HepG2 (cell line): ENCODE data around the gene ZGRF1.

Experiments
- FOSL1 ChIP-seq: sonication (generic); formaldehyde crosslinking; IDR thresholded peaks from 2 replicates; pipeline ENCODE4 v1.9.0; 2021; ENCODE audit warnings: missing genetic modification reagents, borderline replicate concordance
- MAFF ChIP-seq: IDR thresholded peaks from 2 replicates; pipeline ENCODE4 v1.6.1; 2011; ENCODE audit warnings: low read depth, low read length, improper control_type of control experiment
- POLR2A ChIP-seq, 2 experiments: IDR thresholded peaks; 2 replicates each; pipeline ENCODE4 v1.6.1; 2011; ENCODE audit warnings: low read depth in 2 of 2, low read length in 2 of 2, mild to moderate bottlenecking in 1 of 2, moderate library complexity in 1 of 2; ENCODE audit not compliant: insufficient read depth in 1 of 2
- SALL1 ChIP-seq: sonication (generic); formaldehyde crosslinking; IDR thresholded peaks from 2 replicates; pipeline ENCODE4 v1.8.0; 2022; ENCODE audit warnings: mild to moderate bottlenecking, missing genetic modification reagents
- SETDB1 ChIP-seq: sonication (generic); formaldehyde crosslinking; IDR thresholded peaks from 2 replicates; pipeline ENCODE4 v1.5.1; 2020; ENCODE audit warnings: missing genetic modification reagents, mild to moderate bottlenecking, borderline replicate concordance
- TAF1 ChIP-seq: sonication (generic); formaldehyde crosslinking; IDR thresholded peaks from 2 replicates; pipeline ENCODE4 v1.4.0; 2020; ENCODE audit warnings: missing genetic modification reagents
- YY1 ChIP-seq: IDR thresholded peaks from 2 replicates; pipeline ENCODE4 v1.6.1; 2011; ENCODE audit warnings: low read length, low read depth, moderate library complexity, mild to moderate bottlenecking; ENCODE audit not compliant: insufficient read depth, insufficient replicate concordance
- ZNF12 ChIP-seq: sonication (generic); formaldehyde crosslinking; IDR thresholded peaks from 2 replicates; pipeline ENCODE4 v1.5.0; 2020; ENCODE audit warnings: missing genetic modification reagents
- TF ChIP-seq, protein P1 (sequence below): sonication (generic); formaldehyde crosslinking; IDR thresholded peaks from 2 replicates; pipeline ENCODE4 v1.4.0; 2020; ENCODE audit warnings: mild to moderate bottlenecking, missing genetic modification reagents, borderline replicate concordance
- TF ChIP-seq, protein P2 (sequence below): IDR thresholded peaks from 2 replicates; pipeline ENCODE4 v1.6.1; 2012; ENCODE audit warnings: inconsistent platforms
- TF ChIP-seq, protein P3 (sequence below): sonication (generic); formaldehyde crosslinking; IDR thresholded peaks from 2 replicates; pipeline ENCODE4 v1.5.0; 2020; ENCODE audit warnings: mild to moderate bottlenecking, missing genetic modification reagents, moderate library complexity
- TF ChIP-seq, protein P4 (sequence below): sonication (generic); formaldehyde crosslinking; conservative IDR thresholded peaks from 2 replicates; pipeline ENCODE4 v1.8.0; 2022; ENCODE audit warnings: low read depth, missing genetic modification reagents
- TF ChIP-seq, protein P5 (sequence below): fragments of 450-650 bp; IDR thresholded peaks from 2 replicates; pipeline ENCODE4 v1.6.1; 2017; ENCODE audit warnings: mild to moderate bottlenecking
- TF ChIP-seq, protein P6 (sequence below): sonication (generic); formaldehyde crosslinking; IDR thresholded peaks from 2 replicates; pipeline ENCODE4 v1.4.0; 2020; ENCODE audit warnings: mild to moderate bottlenecking, missing genetic modification reagents

DNA sequence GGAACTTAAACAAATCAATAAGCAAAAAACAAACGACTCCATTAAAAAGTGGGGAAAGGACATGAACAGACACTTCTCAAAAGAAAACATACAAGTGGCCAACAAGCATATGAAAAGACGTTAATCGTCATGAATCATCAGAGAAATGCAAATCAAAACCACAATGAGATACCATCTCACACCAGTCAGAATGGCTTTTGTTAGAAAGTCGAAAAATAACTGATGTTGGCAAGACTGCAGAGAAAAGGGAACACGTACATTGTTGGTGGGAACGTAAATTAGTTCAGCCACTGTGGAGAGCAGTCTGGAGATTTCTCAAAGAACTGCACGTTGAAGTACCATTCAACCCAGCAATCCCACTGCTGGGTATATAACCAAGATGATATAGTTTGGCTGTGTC is 144.4 kb downstream of the ZGRF1 start:
- TF ChIP-seq SETDB1 (CRISPR knock-in tag) (no peak), POLR2A (IDR thresholded peaks at IDR 0.05; ENCODE audit: insufficient read depth in 1 of 2, low read depth in 2 of 2, low read length in 2 of 2) (no peak), TAF1 (CRISPR knock-in tag) (no peak), ZNF12 (CRISPR knock-in tag) (no peak), YY1 (no peak), SALL1 (CRISPR knock-in tag) (no peak), MAFF (no peak), FOSL1 (CRISPR knock-in tag) (no peak)
- TF ChIP-seq, protein P1, sequence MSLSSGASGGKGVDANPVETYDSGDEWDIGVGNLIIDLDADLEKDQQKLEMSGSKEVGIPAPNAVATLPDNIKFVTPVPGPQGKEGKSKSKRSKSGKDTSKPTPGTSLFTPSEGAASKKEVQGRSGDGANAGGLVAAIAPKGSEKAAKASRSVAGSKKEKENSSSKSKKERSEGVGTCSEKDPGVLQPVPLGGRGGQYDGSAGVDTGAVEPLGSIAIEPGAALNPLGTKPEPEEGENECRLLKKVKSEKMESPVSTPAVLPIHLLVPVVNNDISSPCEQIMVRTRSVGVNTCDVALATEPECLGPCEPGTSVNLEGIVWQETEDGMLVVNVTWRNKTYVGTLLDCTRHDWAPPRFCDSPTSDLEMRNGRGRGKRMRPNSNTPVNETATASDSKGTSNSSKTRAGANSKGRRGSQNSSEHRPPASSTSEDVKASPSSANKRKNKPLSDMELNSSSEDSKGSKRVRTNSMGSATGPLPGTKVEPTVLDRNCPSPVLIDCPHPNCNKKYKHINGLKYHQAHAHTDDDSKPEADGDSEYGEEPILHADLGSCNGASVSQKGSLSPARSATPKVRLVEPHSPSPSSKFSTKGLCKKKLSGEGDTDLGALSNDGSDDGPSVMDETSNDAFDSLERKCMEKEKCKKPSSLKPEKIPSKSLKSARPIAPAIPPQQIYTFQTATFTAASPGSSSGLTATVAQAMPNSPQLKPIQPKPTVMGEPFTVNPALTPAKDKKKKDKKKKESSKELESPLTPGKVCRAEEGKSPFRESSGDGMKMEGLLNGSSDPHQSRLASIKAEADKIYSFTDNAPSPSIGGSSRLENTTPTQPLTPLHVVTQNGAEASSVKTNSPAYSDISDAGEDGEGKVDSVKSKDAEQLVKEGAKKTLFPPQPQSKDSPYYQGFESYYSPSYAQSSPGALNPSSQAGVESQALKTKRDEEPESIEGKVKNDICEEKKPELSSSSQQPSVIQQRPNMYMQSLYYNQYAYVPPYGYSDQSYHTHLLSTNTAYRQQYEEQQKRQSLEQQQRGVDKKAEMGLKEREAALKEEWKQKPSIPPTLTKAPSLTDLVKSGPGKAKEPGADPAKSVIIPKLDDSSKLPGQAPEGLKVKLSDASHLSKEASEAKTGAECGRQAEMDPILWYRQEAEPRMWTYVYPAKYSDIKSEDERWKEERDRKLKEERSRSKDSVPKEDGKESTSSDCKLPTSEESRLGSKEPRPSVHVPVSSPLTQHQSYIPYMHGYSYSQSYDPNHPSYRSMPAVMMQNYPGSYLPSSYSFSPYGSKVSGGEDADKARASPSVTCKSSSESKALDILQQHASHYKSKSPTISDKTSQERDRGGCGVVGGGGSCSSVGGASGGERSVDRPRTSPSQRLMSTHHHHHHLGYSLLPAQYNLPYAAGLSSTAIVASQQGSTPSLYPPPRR (CRISPR knock-in tag), result no peak
- TF ChIP-seq, protein P2, sequence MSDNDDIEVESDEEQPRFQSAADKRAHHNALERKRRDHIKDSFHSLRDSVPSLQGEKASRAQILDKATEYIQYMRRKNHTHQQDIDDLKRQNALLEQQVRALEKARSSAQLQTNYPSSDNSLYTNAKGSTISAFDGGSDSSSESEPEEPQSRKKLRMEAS, result no peak
- TF ChIP-seq, protein P3, sequence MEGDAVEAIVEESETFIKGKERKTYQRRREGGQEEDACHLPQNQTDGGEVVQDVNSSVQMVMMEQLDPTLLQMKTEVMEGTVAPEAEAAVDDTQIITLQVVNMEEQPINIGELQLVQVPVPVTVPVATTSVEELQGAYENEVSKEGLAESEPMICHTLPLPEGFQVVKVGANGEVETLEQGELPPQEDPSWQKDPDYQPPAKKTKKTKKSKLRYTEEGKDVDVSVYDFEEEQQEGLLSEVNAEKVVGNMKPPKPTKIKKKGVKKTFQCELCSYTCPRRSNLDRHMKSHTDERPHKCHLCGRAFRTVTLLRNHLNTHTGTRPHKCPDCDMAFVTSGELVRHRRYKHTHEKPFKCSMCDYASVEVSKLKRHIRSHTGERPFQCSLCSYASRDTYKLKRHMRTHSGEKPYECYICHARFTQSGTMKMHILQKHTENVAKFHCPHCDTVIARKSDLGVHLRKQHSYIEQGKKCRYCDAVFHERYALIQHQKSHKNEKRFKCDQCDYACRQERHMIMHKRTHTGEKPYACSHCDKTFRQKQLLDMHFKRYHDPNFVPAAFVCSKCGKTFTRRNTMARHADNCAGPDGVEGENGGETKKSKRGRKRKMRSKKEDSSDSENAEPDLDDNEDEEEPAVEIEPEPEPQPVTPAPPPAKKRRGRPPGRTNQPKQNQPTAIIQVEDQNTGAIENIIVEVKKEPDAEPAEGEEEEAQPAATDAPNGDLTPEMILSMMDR, result no peak
- TF ChIP-seq, protein P4, sequence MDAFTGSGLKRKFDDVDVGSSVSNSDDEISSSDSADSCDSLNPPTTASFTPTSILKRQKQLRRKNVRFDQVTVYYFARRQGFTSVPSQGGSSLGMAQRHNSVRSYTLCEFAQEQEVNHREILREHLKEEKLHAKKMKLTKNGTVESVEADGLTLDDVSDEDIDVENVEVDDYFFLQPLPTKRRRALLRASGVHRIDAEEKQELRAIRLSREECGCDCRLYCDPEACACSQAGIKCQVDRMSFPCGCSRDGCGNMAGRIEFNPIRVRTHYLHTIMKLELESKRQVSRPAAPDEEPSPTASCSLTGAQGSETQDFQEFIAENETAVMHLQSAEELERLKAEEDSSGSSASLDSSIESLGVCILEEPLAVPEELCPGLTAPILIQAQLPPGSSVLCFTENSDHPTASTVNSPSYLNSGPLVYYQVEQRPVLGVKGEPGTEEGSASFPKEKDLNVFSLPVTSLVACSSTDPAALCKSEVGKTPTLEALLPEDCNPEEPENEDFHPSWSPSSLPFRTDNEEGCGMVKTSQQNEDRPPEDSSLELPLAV, result no peak
- TF ChIP-seq, protein P5, sequence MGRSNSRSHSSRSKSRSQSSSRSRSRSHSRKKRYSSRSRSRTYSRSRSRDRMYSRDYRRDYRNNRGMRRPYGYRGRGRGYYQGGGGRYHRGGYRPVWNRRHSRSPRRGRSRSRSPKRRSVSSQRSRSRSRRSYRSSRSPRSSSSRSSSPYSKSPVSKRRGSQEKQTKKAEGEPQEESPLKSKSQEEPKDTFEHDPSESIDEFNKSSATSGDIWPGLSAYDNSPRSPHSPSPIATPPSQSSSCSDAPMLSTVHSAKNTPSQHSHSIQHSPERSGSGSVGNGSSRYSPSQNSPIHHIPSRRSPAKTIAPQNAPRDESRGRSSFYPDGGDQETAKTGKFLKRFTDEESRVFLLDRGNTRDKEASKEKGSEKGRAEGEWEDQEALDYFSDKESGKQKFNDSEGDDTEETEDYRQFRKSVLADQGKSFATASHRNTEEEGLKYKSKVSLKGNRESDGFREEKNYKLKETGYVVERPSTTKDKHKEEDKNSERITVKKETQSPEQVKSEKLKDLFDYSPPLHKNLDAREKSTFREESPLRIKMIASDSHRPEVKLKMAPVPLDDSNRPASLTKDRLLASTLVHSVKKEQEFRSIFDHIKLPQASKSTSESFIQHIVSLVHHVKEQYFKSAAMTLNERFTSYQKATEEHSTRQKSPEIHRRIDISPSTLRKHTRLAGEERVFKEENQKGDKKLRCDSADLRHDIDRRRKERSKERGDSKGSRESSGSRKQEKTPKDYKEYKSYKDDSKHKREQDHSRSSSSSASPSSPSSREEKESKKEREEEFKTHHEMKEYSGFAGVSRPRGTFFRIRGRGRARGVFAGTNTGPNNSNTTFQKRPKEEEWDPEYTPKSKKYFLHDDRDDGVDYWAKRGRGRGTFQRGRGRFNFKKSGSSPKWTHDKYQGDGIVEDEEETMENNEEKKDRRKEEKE, result no peak
- TF ChIP-seq, protein P6, sequence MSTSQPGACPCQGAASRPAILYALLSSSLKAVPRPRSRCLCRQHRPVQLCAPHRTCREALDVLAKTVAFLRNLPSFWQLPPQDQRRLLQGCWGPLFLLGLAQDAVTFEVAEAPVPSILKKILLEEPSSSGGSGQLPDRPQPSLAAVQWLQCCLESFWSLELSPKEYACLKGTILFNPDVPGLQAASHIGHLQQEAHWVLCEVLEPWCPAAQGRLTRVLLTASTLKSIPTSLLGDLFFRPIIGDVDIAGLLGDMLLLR (CRISPR knock-in tag), result no peak
